Kidney (tissue), 14 donors: ENCODE data around the gene TJAP1. TPM values are rescaled to one million over a fixed set of nuclear protein-coding genes. Genes with fewer than 3 reads are reported as not detected.
A peak's percentile ranks its signal among the peaks of the same experiment; 100 is the strongest.

Experiments
- DNase-seq, 5 donors: peaks; one replicate each; pipeline ENCODE4 v3.0.0-alpha.2; 2013 to 2020
- FAIRE-seq: peaks from 2 replicates; lab custom pipeline; 2012; peaks lifted over from hg19 to GRCh38; lab: Jason Lieb, UNC
- H3K27ac ChIP-seq, 2 donors: one replicate each; pipeline ENCODE4 v1.7.0; 2013; ENCODE audit warnings: low read depth in 2 of 2, low read length in 2 of 2, inconsistent platforms in 1 of 2
- H3K27me3 ChIP-seq: one replicate; pipeline ENCODE4 v1.7.1; 2013; ENCODE audit warnings: low read length, inconsistent platforms; ENCODE audit not compliant: control insufficient read depth, insufficient read depth
- H3K36me3 ChIP-seq, 3 donors: one replicate each; pipeline versions ENCODE4 v1.7.0 to v1.7.1; 2013; ENCODE audit warnings: low read length in 3 of 3, control low read depth in 1 of 3, inconsistent platforms in 1 of 3; ENCODE audit not compliant: insufficient read depth in 3 of 3, control insufficient read depth in 2 of 3
- H3K4me1 ChIP-seq, 3 donors: one replicate each; pipeline versions ENCODE4 v1.7.0 to v1.7.1; 2013; ENCODE audit warnings: low read length in 3 of 3, inconsistent platforms in 1 of 3, low read depth in 1 of 3; ENCODE audit not compliant: control insufficient read depth in 2 of 3, insufficient read depth in 2 of 3
- H3K4me3 ChIP-seq, 3 donors: one replicate each; pipeline versions ENCODE4 v1.7.0 to v1.8.1; 2013; ENCODE audit warnings: low read length in 3 of 3, control low read depth in 1 of 3, inconsistent platforms in 1 of 3
- H3K9ac ChIP-seq, 3 donors: one replicate each; pipeline versions ENCODE4 v1.7.0 to v1.7.1; 2013; ENCODE audit warnings: low read length in 3 of 3, control low read depth in 1 of 3, inconsistent platforms in 1 of 3
- H3K9me3 ChIP-seq, 3 donors: one replicate each; pipeline versions ENCODE4 v1.7.0 to v1.7.1; 2013; ENCODE audit warnings: low read length in 3 of 3, control low read depth in 1 of 3, inconsistent platforms in 1 of 3; ENCODE audit not compliant: control insufficient read depth in 2 of 3, insufficient read depth in 1 of 3
- intact Hi-C: fragments of 100-400 bp; cut with DNase I; formaldehyde crosslinking; loops from one replicate; pipeline ENCODE4 v1.11.1; 2022
- polyA plus RNA-seq: library from polyadenylated mRNA; stranded (reverse); fragments of 350-450 nt; fragmentation: Illumina TruSeq; extraction: RNeasy Lipid Tissue Mini Kit (QIAGEN cat#74804); gene quantifications from one replicate; pipeline ENCODE4 v1.2.3, GENCODE V29; 2014; ENCODE audit warnings: low read depth, low replicate concordance; ENCODE audit not compliant: insufficient read depth
- total RNA-seq: library from RNA; stranded (reverse); fragmentation: NEBNext Ultra II Directional; extraction: Animal tissue kit (Norgen Biotek cat#: 25700); gene quantifications from one replicate; pipeline ENCODE4 v1.2.1, GENCODE V29; 2021
- TF ChIP-seq, protein P1 (sequence below): IDR thresholded peaks from 3 replicates; pipeline ENCODE4 v1.5.1; 2012; ENCODE audit warnings: mild to moderate bottlenecking, moderate library complexity, borderline replicate concordance; ENCODE audit not compliant: insufficient read depth; ENCODE audit errors: extremely low read depth
- donor health status: control.
- donor health status: control.
- donor health status: control.
- donor health status: control.
- donor health status: control.
- donor health status: DM: yes; HTN: yes; CAD: no.
- donor health status: Normal renal cell carcinoma (clear cell type).

Gene TJAP1
- total and polyA plus RNA-seq, 2 donors from 2014 or later: 13.6 to 38.5 TPM

DNA sequence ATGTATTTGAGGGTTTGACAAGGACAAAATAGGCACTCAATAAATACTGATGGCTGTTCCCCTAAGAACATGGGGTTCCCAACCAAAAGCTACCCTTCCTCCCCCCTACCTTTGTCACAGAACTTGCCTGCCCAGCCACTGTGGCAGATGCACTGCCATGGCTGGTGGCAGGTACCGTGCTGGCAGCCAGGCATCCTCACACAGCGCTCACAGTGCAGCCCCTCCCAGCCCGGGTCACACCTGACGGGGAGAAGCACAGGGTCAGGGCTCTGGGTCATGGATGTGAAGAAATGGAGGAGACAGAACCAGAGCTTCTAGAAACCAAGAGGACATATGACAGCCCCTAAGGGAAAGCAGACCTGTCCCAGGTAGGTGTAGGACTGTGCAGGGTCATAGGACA, 24.5 kb upstream of the TJAP1 start:
- no peak for DNase-seq
- no peak overlapping the region for H3K9ac ChIP-seq
- TF ChIP-seq, protein P1, sequence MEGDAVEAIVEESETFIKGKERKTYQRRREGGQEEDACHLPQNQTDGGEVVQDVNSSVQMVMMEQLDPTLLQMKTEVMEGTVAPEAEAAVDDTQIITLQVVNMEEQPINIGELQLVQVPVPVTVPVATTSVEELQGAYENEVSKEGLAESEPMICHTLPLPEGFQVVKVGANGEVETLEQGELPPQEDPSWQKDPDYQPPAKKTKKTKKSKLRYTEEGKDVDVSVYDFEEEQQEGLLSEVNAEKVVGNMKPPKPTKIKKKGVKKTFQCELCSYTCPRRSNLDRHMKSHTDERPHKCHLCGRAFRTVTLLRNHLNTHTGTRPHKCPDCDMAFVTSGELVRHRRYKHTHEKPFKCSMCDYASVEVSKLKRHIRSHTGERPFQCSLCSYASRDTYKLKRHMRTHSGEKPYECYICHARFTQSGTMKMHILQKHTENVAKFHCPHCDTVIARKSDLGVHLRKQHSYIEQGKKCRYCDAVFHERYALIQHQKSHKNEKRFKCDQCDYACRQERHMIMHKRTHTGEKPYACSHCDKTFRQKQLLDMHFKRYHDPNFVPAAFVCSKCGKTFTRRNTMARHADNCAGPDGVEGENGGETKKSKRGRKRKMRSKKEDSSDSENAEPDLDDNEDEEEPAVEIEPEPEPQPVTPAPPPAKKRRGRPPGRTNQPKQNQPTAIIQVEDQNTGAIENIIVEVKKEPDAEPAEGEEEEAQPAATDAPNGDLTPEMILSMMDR: no peak

DNA sequence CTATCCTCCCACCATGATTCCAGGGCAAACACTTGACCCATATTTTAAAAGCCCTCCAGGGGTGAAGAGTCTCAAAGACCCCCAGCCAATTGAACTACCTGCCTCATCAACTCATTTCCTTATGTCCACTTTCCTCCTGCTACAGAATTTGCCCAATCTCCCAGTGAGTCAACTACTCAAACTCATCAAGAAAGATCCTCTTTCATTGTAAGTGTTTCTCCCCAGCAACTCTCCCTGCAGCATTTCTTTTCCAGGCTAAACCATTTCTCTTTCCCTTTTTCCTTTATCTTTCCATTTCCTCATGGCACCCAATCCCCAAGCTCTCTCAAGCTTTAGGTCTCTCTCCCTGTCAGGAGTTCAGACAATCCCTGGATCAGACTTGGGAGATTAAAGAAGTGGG, 23.5 kb upstream of the TJAP1 start:
- Histone ChIP-seq H3K9ac (no peak overlapping the region), H3K4me1 (peaks cover 0 to 6% (median 0%) of the 10 kb centered on the region in 3 donors), H3K9me3 (no peaks in the 10 kb centered on the region), H3K36me3 (peaks cover 0 to 16% (median 0%) of the 10 kb centered on the region in 3 donors), H3K27ac (no peak overlapping the region), H3K4me3 (no peak overlapping the region), H3K27me3 (peaks cover 3% of the 10 kb centered on the region)
- no peak for FAIRE-seq
- intact Hi-C loops: loop anchor here (10.0 kb wide), 1 partner anchor 51 kb away; no protein-coding TSS in a partner anchor
- DNase-seq: no peak
- TF ChIP-seq, protein P1: no peak

More for the DNA sequence above, 24.5 kb upstream of the TJAP1 start:
- H3K36me3 ChIP-seq: peaks cover 0 to 24% (median 6%) of the 10 kb centered on the region in 3 donors
- intact Hi-C loops: loop anchor here (10.0 kb wide), 1 partner anchor 52 kb away; no protein-coding TSS in a partner anchor
- H3K27me3 ChIP-seq: peaks cover 3% of the 10 kb centered on the region
- no peak overlapping the region for H3K27ac ChIP-seq
- no peak overlapping the region for H3K4me3 ChIP-seq
- H3K9me3 ChIP-seq: no peaks in the 10 kb centered on the region
- H3K4me1 ChIP-seq: peaks cover 0 to 6% (median 0%) of the 10 kb centered on the region in 3 donors
- FAIRE-seq: no peak

DNA sequence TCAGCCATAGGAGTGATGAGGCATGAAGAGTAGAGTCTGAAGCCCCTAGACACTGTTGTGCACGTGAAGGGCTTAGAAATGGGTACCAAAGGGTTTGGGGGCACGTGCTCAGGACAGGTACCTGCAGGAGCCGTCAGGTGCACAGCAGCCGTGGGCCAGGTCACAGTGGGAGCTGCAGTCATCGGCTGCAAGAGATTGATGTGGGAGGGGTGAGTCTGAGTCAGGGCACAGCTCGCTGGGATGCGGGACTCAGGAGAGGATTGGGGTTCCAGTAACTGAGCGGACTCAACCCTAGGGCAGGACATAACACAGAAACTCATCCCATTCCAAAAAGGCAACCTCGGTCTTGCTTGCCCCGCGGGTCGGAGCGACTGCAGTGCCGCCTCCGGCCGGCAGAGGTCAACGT, 23.1 kb upstream of the TJAP1 start:
- peaks cover 3% of the 10 kb centered on the region for H3K27me3 ChIP-seq
- H3K9ac ChIP-seq: no peak overlapping the region
- H3K4me3 ChIP-seq: peak overlapping the region in 1 of 3 donors; percentile 51
- TF ChIP-seq, protein P1: peak; percentile 97
- intact Hi-C loops: loop anchor here (10.0 kb wide), 1 partner anchor 51 kb away; no protein-coding TSS in a partner anchor
- FAIRE-seq (no peak), DNase-seq (no peak)
- H3K9me3 ChIP-seq: no peaks in the 10 kb centered on the region
- H3K4me1 ChIP-seq: peaks cover 0 to 6% (median 0%) of the 10 kb centered on the region in 3 donors
- peaks cover 0 to 11% (median 0%) of the 10 kb centered on the region in 3 donors for H3K36me3 ChIP-seq
- H3K27ac ChIP-seq: no peak overlapping the region
